ENCODE measurements around the gene BRI3BP. TPM values are rescaled to one million over a fixed set of nuclear protein-coding genes. Genes with fewer than 3 reads are reported as not detected.
"Not testable (repeated sequence)": the region's sequence is repeated elsewhere in the genome, so short reads cannot be mapped to it uniquely, and the experiment has no call there.

Gene BRI3BP
- total RNA-seq, 1 experiment from 2014 or later, result 8.8 TPM

GRCh38 chr12:125065919-125066570, 72.6 kb downstream of the BRI3BP start:
- DNase-seq (ENCODE audit: low spot score), result no peak

GRCh38 chr12:125068391-125068790, 74.9 kb downstream of the BRI3BP start:
- DNase-seq (ENCODE audit: low spot score), result no peak

GRCh38 chr12:125069616-125070015, 76.2 kb downstream of the BRI3BP start:
- DNase-seq (ENCODE audit: low spot score), result no peak

- no peak for DNase-seq (ENCODE audit: low spot score)
These were observed 76.7 kb downstream of the BRI3BP start for GRCh38 chr12:125070112-125070511.

- DNase-seq (ENCODE audit: low spot score), result no peak
These were observed 77.4 kb downstream of the BRI3BP start for GRCh38 chr12:125070661-125071390.

GRCh38 chr12:125071456-125071855, 78.0 kb downstream of the BRI3BP start:
- DNase-seq (ENCODE audit: low spot score), result no peak

GRCh38 chr12:125072496-125072895, 79.1 kb downstream of the BRI3BP start:
- DNase-seq (ENCODE audit: low spot score), result no peak

GRCh38 chr12:125074294-125074693, 80.8 kb downstream of the BRI3BP start:
- DNase-seq (ENCODE audit: low spot score), result not testable (repeated sequence)

- no peak for DNase-seq (ENCODE audit: low spot score)
These were observed 82.7 kb downstream of the BRI3BP start for GRCh38 chr12:125076103-125076502.

GRCh38 chr12:125079084-125079483, 85.6 kb downstream of the BRI3BP start:
- no peak for DNase-seq (ENCODE audit: low spot score)

- DNase-seq (ENCODE audit: low spot score), result no peak
These were observed 86.5 kb downstream of the BRI3BP start for GRCh38 chr12:125079648-125080645.

Other genes starting within 250 kb of the BRI3BP start
- 19.5 and 26.8 TPM in 2 replicates for gene SCARB1, start 129.8 kb upstream of the BRI3BP start, total RNA-seq (2014; rRNA removed; shearing (Covaris generic))
- 1,269 and 1,552 TPM in 2 replicates for gene UBC, start 79.0 kb upstream of the BRI3BP start, total RNA-seq (2014; rRNA removed; shearing (Covaris generic))
- gene DHX37, start 4.5 kb upstream of the BRI3BP start, total RNA-seq (2014; rRNA removed; shearing (Covaris generic)), result 9.8 and 14.3 TPM in 2 replicates
- 21.4 and 26.6 TPM in 2 replicates for gene AACS, start 71.8 kb downstream of the BRI3BP start, total RNA-seq (2014; rRNA removed; shearing (Covaris generic))
- 3.2 and 6.6 TPM in 2 replicates for gene TMEM132B, start 192.7 kb downstream of the BRI3BP start, total RNA-seq (2014; rRNA removed; shearing (Covaris generic))

All from H4 (cell line).